CD4-positive, alpha-beta T cell (primary cell): ENCODE results near the gene ARTN. TPM values are rescaled to one million over a fixed set of nuclear protein-coding genes. Genes with fewer than 3 reads are reported as not detected.

Experiments used
- ATAC-seq: fragments of 200-7000 bp; cut with Tn5 transposase; one replicate; pipeline ENCODE4 v1.10.0; 2022; ENCODE audit warnings: mild to moderate bottlenecking; ENCODE audit not compliant: poor library complexity
- CTCF ChIA-PET: fragments of 350-600 bp; sonication (Branson Sonifier 250); formaldehyde crosslinking; loops from one replicate; lab custom pipeline; 2021; ENCODE audit warnings: antibody characterized with exemption, inconsistent platforms; lab: Charles Lee
- POLR2A ChIA-PET: fragments of 350-600 bp; sonication (Branson Sonifier 250); formaldehyde crosslinking; loops from one replicate; lab custom pipeline; 2021; ENCODE audit warnings: antibody characterized with exemption, inconsistent platforms; lab: Charles Lee
- DNase-seq, 14 experiments: peaks; one replicate each; pipeline ENCODE4 v3.0.0-alpha.2; 2013 to 2020; ENCODE audit warnings: mixed read lengths in 2 of 14
- H3K27ac ChIP-seq, 2 donors: one replicate each; pipeline versions ENCODE4 v1.5.1 to v1.7.0; 2013; ENCODE audit warnings: low read length in 2 of 2, low read depth in 1 of 2, mild to moderate bottlenecking in 1 of 2
- H3K27me3 ChIP-seq, 2 experiments: 1 replicate in 1 of 2; 2 replicates in 1 of 2; pipeline versions ENCODE4 v1.6.1 to v1.7.0; 2013; ENCODE audit warnings: low read length in 2 of 2, control low read depth in 1 of 2, mild to moderate bottlenecking in 1 of 2, moderate library complexity in 1 of 2; ENCODE audit not compliant: insufficient read depth in 2 of 2, control insufficient read depth in 1 of 2
- H3K36me3 ChIP-seq: one replicate; pipeline ENCODE4 v1.6.1; 2013; ENCODE audit warnings: low read length, control low read depth; ENCODE audit not compliant: insufficient read depth
- H3K4me1 ChIP-seq: one replicate; pipeline ENCODE4 v1.6.1; 2013; ENCODE audit warnings: low read length, control low read depth; ENCODE audit not compliant: insufficient read depth
- H3K4me3 ChIP-seq: one replicate; pipeline ENCODE4 v1.5.1; 2013; ENCODE audit warnings: mild to moderate bottlenecking, low read length, moderate library complexity
- H3K9me3 ChIP-seq, 2 experiments: 1 replicate in 1 of 2; 2 replicates in 1 of 2; pipeline versions ENCODE4 v1.6.1 to v1.7.0; 2013; ENCODE audit warnings: low read length in 2 of 2, mild to moderate bottlenecking in 2 of 2, control low read depth in 1 of 2, moderate library complexity in 1 of 2; ENCODE audit not compliant: control insufficient read depth in 1 of 2, insufficient read depth in 1 of 2
- H3K27ac Mint-ChIP-seq: one replicate; pipeline ENCODE4 v1.8.0; 2020; ENCODE audit warnings: mixed read lengths
- H3K27me3 Mint-ChIP-seq: one replicate; pipeline ENCODE4 v1.8.0; 2021; ENCODE audit warnings: mixed read lengths
- H3K36me3 Mint-ChIP-seq: one replicate; pipeline ENCODE4 v1.8.0; 2021; ENCODE audit warnings: low read depth, mixed read lengths
- H3K4me1 Mint-ChIP-seq: one replicate; pipeline ENCODE4 v1.8.0; 2021; ENCODE audit warnings: low read depth, mixed read lengths
- H3K4me3 Mint-ChIP-seq: one replicate; pipeline ENCODE4 v1.8.0; 2020; ENCODE audit warnings: mild to moderate bottlenecking, mixed read lengths
- H3K9me3 Mint-ChIP-seq: one replicate; pipeline ENCODE4 v1.8.0; 2020; ENCODE audit warnings: mixed read lengths
- intact Hi-C, 2 experiments: fragments of 100-400 bp; cut with DNase I in 1 of 2; cut with micrococcal nuclease in 1 of 2; formaldehyde crosslinking; loops; one replicate each; pipeline versions ENCODE4 v1.15.1 to v1.9.0; 2023 to 2025; cut with DNase I, micrococcal nuclease
- total RNA-seq, 174 experiments: library from RNA in 2 of 174; stranded (reverse) in 2 of 174; gene quantifications; one replicate each; pipeline ENCODE4 v1.2.3 and lab custom pipeline; 2021 to 2026
- TF ChIP-seq, protein P1 (sequence below): fragments of 200-600 bp; IDR thresholded peaks from one replicate; pipeline ENCODE4 v1.8.0; 2022; ENCODE audit warnings: antibody characterized with exemption, mild to moderate bottlenecking

The ARTN gene
- total RNA-seq, 2 experiments from 2014 or later = 0.55 to 1.3 TPM

DNA sequence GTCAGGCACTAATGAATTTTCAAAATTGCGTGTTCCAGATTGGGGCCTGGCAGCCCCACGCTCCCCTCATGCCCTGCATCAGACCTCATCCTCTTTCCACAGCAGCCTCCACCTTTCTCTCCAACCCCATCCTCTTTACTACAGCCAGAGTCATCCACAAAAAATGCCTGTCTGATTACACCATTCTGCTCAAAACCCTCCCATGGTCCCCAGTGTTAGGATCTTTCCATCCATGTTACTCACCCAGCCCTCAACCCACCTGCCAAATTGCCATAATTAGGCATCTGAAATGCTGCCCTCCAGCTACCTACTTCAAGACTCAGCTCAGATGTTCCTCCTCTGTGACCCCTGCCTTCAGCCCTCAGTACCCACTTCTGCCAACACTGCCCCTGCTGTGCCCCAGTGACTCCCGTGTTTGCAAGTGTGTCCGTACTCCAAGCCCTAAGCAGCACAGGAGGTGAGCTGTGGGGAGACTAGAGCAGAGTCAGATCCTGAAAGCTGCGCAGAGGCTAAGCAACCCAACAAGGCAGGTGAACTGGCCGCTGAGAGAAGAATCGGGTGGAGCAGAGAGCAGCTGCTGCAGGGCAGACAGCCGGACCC, 715 bp upstream of the ARTN start:
- H3K36me3 Mint-ChIP-seq = no peaks in the 10 kb centered on the region
- H3K4me1 Mint-ChIP-seq = peaks cover 15% of the 10 kb centered on the region
- H3K4me3 Mint-ChIP-seq = no peak overlapping the region
- Histone ChIP-seq H3K4me1 (peaks cover 33% of the 10 kb centered on the region), H3K27me3 (peaks cover 35 to 41% of the 10 kb centered on the region in 2 experiments), H3K4me3 (no peak overlapping the region), H3K36me3 (peaks cover 4% of the 10 kb centered on the region), H3K27ac (no peak overlapping the region), H3K9me3 (peaks cover 0 to 12% of the 10 kb centered on the region in 2 experiments)
- ATAC-seq (no peak), DNase-seq (no peak)
- H3K9me3 Mint-ChIP-seq = no peaks in the 10 kb centered on the region
- H3K27ac Mint-ChIP-seq = no peak overlapping the region
- ChIA-PET POLR2A (no interaction called here), CTCF (interaction anchor here (3.3 kb wide), 1 partner anchor 169 kb away, joined by 20 read pairs; no protein-coding TSS in a partner anchor)
- TF ChIP-seq, protein P1, sequence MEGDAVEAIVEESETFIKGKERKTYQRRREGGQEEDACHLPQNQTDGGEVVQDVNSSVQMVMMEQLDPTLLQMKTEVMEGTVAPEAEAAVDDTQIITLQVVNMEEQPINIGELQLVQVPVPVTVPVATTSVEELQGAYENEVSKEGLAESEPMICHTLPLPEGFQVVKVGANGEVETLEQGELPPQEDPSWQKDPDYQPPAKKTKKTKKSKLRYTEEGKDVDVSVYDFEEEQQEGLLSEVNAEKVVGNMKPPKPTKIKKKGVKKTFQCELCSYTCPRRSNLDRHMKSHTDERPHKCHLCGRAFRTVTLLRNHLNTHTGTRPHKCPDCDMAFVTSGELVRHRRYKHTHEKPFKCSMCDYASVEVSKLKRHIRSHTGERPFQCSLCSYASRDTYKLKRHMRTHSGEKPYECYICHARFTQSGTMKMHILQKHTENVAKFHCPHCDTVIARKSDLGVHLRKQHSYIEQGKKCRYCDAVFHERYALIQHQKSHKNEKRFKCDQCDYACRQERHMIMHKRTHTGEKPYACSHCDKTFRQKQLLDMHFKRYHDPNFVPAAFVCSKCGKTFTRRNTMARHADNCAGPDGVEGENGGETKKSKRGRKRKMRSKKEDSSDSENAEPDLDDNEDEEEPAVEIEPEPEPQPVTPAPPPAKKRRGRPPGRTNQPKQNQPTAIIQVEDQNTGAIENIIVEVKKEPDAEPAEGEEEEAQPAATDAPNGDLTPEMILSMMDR = no peak
- intact Hi-C loops = loop anchor here in 1 of 2 experiments (5.0 to 10.0 kb wide), 2 partner anchors 114 to 708 kb away; no protein-coding TSS in a partner anchor
- H3K27me3 Mint-ChIP-seq = peaks cover 36% of the 10 kb centered on the region

DNA sequence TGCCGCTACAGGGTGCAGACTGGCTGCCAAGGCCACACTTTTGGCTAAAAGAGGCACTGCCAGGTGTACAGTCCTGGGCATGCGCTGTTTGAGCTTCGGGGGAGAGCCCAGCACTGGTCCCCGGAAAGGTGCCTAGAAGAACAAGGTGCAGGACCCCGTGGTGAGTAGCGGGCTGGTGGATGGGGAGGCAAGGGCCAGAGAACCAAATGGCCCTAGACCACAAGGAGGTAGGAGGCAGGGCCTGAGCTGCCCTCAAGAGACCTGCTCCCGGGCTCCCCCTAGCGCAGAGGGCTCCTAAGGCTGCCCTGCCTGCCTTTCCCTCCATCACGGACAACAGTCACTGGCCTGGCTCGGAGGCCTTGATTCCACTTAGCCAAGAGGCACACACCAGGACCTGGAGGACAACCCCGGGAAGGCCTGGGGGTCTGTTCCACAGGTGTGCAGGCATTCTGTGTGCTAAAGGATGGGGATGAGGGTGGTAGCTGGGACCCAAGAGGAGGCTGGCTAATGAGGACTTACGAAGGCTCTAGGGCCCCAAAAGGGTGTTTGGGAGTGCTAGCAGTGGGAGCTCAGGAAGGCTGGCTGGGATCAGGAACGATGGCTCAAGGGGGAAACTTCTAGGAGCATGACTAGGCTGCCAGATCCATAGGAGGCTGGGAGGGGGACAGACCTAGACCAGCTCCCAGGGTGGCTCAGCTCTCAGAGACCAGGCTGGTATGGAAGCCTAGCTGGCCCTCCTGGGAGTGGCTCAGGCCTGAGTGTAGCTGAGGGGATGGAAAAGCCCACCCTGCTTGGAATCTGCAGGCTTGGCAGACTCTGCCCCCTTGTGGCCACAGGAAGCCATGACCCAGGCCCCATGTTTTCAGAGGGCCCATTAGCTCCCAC, 742 bp downstream of the ARTN start:
- H3K4me1 Mint-ChIP-seq = peaks cover 15% of the 10 kb centered on the region
- ChIA-PET CTCF (interaction anchor here (0.5 to 3.3 kb wide), 16 partner anchors 9 to 850 kb away, joined by 3 to 24 read pairs (median 5); partner anchors contain the start of genes ATP6V0B, CCDC24, IPO13 and SLC6A9), POLR2A (interaction anchor here (1.6 kb wide), 1 partner anchor 36 kb away, joined by 4 read pairs; the partner anchor contains the start of gene DPH2)
- H3K36me3 ChIP-seq = peaks cover 4% of the 10 kb centered on the region
- H3K4me3 ChIP-seq = no peak overlapping the region
- ATAC-seq (peak; percentile 65), DNase-seq (peak in 13 of 14 experiments; percentile 18 to 69 (median 40))
- peaks cover 33% of the 10 kb centered on the region for H3K4me1 ChIP-seq
- TF ChIP-seq, protein P1 = peak; percentile 68
- peak overlapping the region; percentile 48 for H3K4me3 Mint-ChIP-seq
- peaks cover 35 to 41% of the 10 kb centered on the region in 2 experiments for H3K27me3 ChIP-seq
- peaks cover 0 to 12% of the 10 kb centered on the region in 2 experiments for H3K9me3 ChIP-seq
- peaks cover 36% of the 10 kb centered on the region for H3K27me3 Mint-ChIP-seq
- H3K27ac ChIP-seq = no peak overlapping the region
- H3K27ac Mint-ChIP-seq = no peak overlapping the region
- intact Hi-C loops = loop anchor here (1.0 to 10.0 kb wide), 5 partner anchors 113 to 710 kb away; no protein-coding TSS in a partner anchor
- no peaks in the 10 kb centered on the region for H3K9me3 Mint-ChIP-seq
- no peaks in the 10 kb centered on the region for H3K36me3 Mint-ChIP-seq

DNA sequence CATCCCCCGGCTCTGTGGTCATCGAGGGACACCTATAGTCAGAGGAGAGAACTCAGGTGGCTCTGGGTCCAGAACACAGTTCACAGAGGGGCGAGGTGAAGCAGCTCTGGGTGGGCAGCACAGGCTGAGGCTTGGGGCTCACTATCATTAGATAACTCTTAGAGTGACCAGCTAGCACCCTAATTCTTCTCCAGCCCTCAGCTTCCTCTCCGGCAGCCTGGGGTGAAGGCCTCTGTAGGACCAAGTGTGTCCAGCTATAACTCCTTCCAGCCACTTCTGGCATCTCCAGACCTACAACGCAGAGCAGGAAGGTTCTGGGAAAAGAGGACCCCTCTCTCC, 1.4 kb downstream of the ARTN start:
- TF ChIP-seq, protein P1 = no peak
- peaks cover 33% of the 10 kb centered on the region for H3K4me1 ChIP-seq
- no peak overlapping the region for H3K4me3 ChIP-seq
- CTCF ChIA-PET = interaction anchor here (0.5 to 3.3 kb wide), 16 partner anchors 9 to 851 kb away, joined by 3 to 24 read pairs (median 5); partner anchors contain the start of genes ATP6V0B, CCDC24, IPO13 and SLC6A9
- Mint-ChIP-seq H3K9me3 (no peaks in the 10 kb centered on the region), H3K4me3 (no peak overlapping the region), H3K27me3 (peaks cover 36% of the 10 kb centered on the region), H3K36me3 (no peaks in the 10 kb centered on the region), H3K27ac (no peak overlapping the region), H3K4me1 (peaks cover 15% of the 10 kb centered on the region)
- no peak overlapping the region for H3K27ac ChIP-seq
- ATAC-seq (no peak), DNase-seq (no peak)
- peaks cover 0 to 12% of the 10 kb centered on the region in 2 experiments for H3K9me3 ChIP-seq
- peaks cover 35 to 41% of the 10 kb centered on the region in 2 experiments for H3K27me3 ChIP-seq
- intact Hi-C loops = loop anchor here (1.0 to 10.0 kb wide), 5 partner anchors 112 to 710 kb away; no protein-coding TSS in a partner anchor
- peaks cover 4% of the 10 kb centered on the region for H3K36me3 ChIP-seq
- POLR2A ChIA-PET = interaction anchor here (1.6 kb wide), 1 partner anchor 35 kb away, joined by 4 read pairs; the partner anchor contains the start of gene DPH2
